ENCODE measurements around the gene MYOC. TPM values are rescaled to one million over a fixed set of nuclear protein-coding genes. Genes with fewer than 3 reads are reported as not detected.

Gene MYOC
- total RNA-seq (not detected in 2 replicates), polyA plus RNA-seq (not detected in 2 replicates), polyA minus RNA-seq (not detected in 2 replicates), Bru-seq, nascent RNA (not detected), BruChase-seq, experiment 1, labeled RNA remaining after a 6-hour chase (percentile 6 among the genes with signal in this experiment), BruChase-seq, experiment 2, labeled RNA remaining after a 2-hour chase (percentile 6 among the genes with signal in this experiment)
- polyA plus RNA-seq (2011; cell fraction: cytosol; rRNA removed) = not detected in 2 replicates
- not detected in 2 replicates for polyA plus RNA-seq (2011; cell fraction: nucleus; rRNA removed)
- polyA plus RNA-seq (2012) = not detected in 2 replicates
- not detected for polyA minus RNA-seq (2011; cell fraction: cytosol; rRNA and poly(A)+ RNA removed)
- not detected in 2 replicates for polyA minus RNA-seq (2011; cell fraction: nucleus; rRNA and poly(A)+ RNA removed)
- long read RNA-seq = 0 reads

GRCh38 chr1:171652234-171652822 is at the start of gene MYOC:
TSS of gene MYOC (minus strand) at chr1:171652688. CDS start at chr1:171652611, 77 bp downstream.
- H2AFZ ChIP-seq (ENCODE audit: low read depth, low read length) = no peak within 1 kb of the TSS
- no peak within 1 kb of the TSS for H3K27ac ChIP-seq (ENCODE audit: insufficient read depth, low read depth, low read length)
- H4K20me1 ChIP-seq (replicated peaks; ENCODE audit: control insufficient read depth, extremely low read depth, insufficient read depth, low read length) = no peaks in the 10 kb centered on the region
- no peak for DNase-seq (ENCODE audit: low read depth, low spot score)
- peaks cover 0 to 6% of the 10 kb centered on the region in 2 experiments for H3K27me3 ChIP-seq (ENCODE audit: control insufficient read depth in 2 of 2, insufficient read depth in 2 of 2, low read length in 2 of 2)
- intact Hi-C loops (cut with micrococcal nuclease) = no loop called here
- TF ChIP-seq POLR2A (IDR thresholded peaks at IDR 0.05; ENCODE audit: low read depth, low read length) (no peak), MYC (IDR thresholded peaks at IDR 0.05; ENCODE audit: low read depth, low read length) (no peak), MAX (IDR thresholded peaks at IDR 0.05; ENCODE audit: insufficient read depth, insufficient read length) (no peak), GATA2 (IDR thresholded peaks at IDR 0.05; ENCODE audit: insufficient read depth, insufficient read length, low read depth, low read length) (no peak), POLR2AphosphoS5 (IDR thresholded peaks at IDR 0.05; ENCODE audit: insufficient read depth, low read depth, low read length) (no peak), EZH2 (IDR thresholded peaks at IDR 0.05; ENCODE audit: borderline replicate concordance, low read depth, low read length, severe bottlenecking) (no peak), CTCF (IDR thresholded peaks at IDR 0.05; ENCODE audit: extremely low read depth in 1 of 2, insufficient read depth in 1 of 2, low read depth in 1 of 2, low read length in 2 of 2) (no peak), FOS (IDR thresholded peaks at IDR 0.05; ENCODE audit: borderline replicate concordance, insufficient read depth, low read length) (no peak), JUN (IDR thresholded peaks at IDR 0.05; ENCODE audit: borderline replicate concordance, insufficient read depth, insufficient read length, low read depth) (no peak)
- peaks cover 17% of the 10 kb centered on the region for H3K4me1 ChIP-seq (ENCODE audit: control insufficient read depth, extremely low read depth, insufficient read depth, low read length)
- ChIA-PET CTCF (interaction anchor here (0.6 kb wide), 1 partner anchor 285 kb away, joined by 3 read pairs; no protein-coding TSS in a partner anchor), POLR2A (no interaction called here)
- dilution Hi-C loops (cut with MboI; ENCODE audit: extremely low pct_ligation_motif_present, low sequenced_read_pairs) = no loop called here
- H3K36me3 ChIP-seq (ENCODE audit: control insufficient read depth in 2 of 2, extremely low read depth in 1 of 2, insufficient read depth in 2 of 2, low read length in 2 of 2) = no peaks in the 10 kb centered on the region
- FAIRE-seq = no peak
- H3K9me3 ChIP-seq (replicated peaks; ENCODE audit: control insufficient read depth, insufficient read depth, low read length) = no peaks in the 10 kb centered on the region
- no peak within 1 kb of the TSS for H3K4me3 ChIP-seq (replicated peaks in 1 of 3; ENCODE audit: insufficient read depth in 1 of 3, low read depth in 1 of 3, low read length in 3 of 3)
- no peak within 1 kb of the TSS for H3K4me2 ChIP-seq (ENCODE audit: insufficient read depth, low read length)
- no peak within 1 kb of the TSS for H3K9ac ChIP-seq (replicated peaks; ENCODE audit: extremely low read depth, insufficient read depth, low read length)
- H3K79me2 ChIP-seq (ENCODE audit: control insufficient read depth, insufficient read depth, low read length) = no peaks in the 10 kb centered on the region
- BruUV-seq (replicated peaks) = no TSS peak
- no peaks in the 10 kb centered on the region for H3K9me1 ChIP-seq (replicated peaks; ENCODE audit: control insufficient read depth, extremely low read depth, insufficient read depth, low read length)
